Stimulated activated CD4-positive, alpha-beta T cell treated with anti-CD3 and anti-CD28 coated beads, Interleukin-4, amount 100 ng/mL, for 24 hours (primary cell): ENCODE results near the gene COL19A1.
"Not testable (repeated sequence)": the region's sequence is repeated elsewhere in the genome, so short reads cannot be mapped to it uniquely, and the experiment has no call there.

ENCODE experiments used
- DNase-seq: peaks from one replicate; pipeline ENCODE4 v3.0.0-alpha.2; 2020

COL19A1 gene

DNA sequence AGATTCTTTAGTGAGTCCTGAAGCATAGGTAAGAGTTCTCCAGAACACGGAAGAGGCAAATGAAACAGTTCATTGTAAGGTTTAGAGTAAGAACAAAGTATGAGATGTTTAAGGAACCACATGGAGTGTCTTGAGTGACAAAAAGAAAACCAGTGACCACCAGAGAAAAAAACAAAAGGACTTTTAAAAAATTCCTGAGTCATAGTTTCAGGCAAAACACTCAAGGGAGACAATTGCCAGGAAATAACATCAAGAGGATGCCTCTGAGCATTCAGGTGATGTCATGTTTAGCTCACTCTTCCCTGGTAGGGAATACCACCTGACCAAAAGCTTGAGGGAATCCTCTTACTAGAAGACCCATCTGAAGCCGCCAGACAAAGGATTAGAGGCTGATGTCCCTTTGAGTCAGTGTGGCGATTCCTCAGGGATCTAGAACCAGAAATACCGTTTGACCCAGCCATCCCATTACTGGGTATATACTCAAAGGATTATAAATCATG is 110.3 kb downstream of the COL19A1 start:
- DNase-seq = no peak

DNA sequence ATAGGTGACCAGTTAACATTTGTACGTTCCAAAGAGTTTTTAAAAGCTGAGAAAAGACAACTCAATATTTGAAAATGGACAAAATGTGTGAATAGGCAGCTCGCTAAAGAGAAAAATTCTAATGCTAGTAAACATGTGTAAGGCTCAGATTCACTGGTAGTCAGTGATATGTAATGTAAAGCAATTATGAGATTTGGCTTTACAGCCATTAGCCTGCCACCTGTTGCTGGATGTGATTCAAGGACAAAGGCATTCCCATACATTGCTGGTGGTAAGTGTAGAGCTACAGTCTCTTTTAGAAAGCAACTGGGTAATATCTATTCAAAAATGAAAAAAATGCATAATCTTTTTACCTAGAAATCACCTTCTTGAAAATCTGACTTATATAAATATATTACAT is 114.3 kb downstream of the COL19A1 start:
- no peak for DNase-seq

DNA sequence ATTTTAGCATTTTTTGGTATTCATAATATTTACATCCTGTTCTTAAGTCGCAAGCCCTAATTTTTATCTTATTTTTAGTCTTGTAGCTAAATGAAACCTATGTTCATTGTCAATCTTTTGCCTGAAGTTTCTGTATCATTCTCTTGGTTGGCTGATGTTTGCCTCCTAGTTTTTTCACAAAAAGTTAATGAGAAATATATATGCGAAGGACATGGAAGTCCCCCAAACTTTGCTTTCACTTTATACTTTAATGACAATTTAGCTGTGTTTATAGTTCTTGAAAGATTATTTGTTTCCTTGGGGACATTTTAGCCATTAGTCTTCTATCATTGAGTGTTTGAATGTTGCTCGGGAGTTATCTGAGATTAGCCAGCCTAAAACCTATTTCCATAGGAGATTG is 118.2 kb downstream of the COL19A1 start:
- no peak for DNase-seq

DNA sequence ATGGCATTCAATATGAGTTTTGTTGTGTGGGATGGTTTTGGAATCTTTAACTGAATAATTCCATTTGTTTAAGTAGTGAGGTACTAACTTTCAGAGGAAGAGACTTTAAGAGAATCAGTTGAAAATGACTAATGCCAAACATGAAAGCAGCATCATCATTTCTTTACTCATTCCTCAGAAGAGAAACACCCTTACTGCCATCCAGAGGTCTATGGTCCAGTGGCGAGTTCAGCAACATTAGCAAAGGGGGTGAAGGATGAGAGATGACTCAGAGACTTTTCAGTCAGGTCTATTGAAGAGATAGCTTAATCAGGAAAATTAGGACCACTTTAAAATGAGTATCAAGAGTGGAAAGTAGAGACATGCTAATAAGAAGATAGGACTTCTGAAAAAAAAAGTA is 118.8 kb downstream of the COL19A1 start:
- DNase-seq = no peak

DNA sequence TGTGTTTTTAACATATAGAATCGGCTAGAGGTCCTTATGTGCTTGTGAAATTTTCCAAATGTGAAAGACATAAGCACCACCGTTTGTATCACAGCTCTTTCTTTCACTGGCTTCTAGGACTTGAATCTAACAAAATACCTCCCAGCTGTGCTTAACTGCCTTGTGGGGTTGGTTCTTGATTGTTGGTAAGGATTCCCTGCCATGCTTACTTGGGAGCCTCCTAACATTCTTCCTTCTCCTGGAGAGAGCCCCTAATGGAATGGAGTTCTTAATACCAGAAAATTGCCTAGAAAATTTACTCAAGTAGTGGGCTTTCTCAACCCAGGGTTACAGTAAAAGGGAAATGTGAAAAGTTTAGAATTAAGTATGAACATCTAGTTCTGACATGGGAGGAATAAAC is 121.2 kb downstream of the COL19A1 start:
- no peak for DNase-seq

DNA sequence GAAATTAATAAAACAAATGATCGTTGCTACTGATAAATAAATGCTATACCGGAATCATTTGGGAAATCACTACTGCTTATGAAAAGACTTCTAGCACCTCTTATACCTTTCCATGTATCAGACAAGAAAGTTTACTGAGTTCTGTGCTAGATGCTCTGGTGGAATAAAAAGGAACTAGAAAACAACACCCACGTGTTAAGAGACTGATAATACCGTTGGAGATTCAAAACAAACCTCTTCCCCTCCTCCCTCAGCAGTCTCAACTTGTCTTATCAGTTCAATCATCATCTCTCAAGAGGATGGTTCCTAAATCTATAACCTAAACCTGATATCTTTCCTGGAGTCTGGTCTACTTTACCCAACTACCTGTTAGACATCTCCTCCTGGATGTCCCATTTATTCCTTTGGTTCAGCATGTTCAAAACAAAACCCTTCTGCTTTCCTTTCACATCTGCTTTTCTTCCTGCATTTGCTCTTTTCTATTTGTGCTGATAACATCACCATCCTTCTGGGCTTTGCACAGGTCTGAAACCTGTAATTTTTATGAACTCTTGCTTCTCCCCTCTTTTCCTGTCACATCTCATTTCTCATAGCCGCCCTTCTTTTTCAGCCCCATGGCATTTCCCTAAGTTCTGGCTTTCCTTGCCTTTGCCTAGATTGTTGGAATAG is 122.2 kb downstream of the COL19A1 start:
- no peak for DNase-seq

DNA sequence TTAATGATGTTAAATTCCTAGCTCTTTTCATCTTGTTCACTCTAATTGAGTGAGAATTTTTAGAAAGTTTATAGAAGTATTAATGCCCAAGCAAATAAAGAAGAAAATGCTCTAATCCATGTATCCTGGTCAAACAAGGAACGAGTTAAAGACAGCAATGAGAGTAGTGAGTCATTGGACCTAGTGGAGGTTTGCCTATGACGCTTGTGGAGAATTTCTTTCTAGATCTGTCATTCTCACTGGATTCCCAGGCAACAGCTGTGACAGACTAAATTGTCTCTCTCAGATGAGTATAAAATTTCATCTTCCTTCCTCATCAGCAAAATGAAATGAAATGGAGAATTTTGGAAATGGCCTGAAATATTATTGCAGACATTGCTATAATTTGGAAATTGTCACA is 127.9 kb downstream of the COL19A1 start:
- DNase-seq = no peak

DNA sequence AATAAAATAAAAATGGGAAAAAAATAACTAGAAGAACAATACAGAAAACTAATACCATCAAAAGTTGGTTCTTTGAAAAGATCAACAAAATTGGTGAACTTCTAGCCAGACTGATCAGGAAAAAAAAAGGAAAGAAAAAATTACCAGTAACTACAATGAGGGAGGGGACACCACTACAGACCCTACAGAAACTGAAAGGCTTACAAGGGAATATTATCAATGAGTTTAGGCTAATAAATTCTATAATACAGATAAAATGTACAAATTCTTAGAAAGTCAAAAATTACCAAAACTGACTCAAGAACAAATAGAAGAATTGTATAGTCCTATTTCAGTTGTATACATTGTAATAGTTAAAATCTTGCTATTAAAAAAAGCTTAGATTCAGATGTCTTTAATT is 141.8 kb downstream of the COL19A1 start:
- no peak for DNase-seq

DNA sequence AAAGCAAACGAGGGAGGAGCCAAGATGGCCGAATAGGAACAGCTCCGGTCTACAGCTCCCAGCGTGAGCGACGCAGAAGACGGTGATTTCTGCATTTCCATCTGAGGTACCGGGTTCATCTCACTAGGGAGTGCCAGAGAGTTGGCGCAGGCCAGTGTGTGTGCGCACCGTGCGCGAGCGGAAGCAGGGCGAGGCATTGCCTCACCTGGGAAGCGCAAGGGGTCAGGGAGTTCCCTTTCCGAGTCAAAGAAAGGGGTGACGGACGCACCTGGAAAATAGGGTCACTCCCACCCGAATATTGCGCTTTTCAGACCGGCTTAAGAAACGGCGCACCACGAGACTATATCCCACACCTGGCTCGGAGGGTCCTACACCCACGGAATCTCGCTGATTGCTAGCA is 144.0 kb downstream of the COL19A1 start:
- DNase-seq = not testable (repeated sequence)

DNA sequence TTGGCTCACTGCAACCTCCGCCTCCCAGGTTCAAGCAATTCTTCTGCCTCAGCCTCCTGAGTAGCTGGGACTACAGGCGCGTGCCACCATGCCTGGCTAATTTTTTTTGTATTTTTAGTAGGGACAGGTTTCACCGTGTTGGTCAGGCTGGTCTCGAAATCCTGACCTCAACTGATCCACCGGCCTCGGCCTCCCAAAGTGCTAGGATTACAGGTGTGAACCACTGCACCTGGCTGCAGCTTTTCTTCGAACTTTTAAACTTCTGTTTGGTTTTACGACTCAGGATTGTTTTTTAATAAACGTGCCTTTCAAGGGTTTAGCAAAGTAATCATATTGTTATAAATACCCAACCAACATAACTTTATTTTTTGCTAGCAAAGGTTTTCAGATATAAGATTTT is 156.8 kb downstream of the COL19A1 start:
- not testable (repeated sequence) for DNase-seq

DNA sequence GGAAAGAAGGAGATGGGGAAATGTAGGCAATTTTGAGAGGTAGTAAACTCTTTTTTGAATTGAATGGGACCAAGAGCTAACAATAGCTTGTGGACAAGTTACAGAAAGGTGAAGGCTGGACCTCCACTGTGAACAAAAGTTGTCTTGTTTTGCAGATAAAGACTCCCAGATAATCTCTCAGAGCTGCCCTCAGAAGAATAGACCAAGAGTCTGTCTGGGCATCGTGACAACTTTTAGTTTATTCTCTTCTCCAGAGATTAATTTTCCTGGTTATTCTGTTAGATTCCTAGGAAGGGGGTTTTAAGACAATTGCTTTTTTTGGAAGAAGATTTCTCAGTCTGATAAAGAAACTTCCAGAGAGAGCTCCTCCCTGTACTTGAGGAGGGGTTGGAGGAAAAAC is 161.9 kb downstream of the COL19A1 start:
- DNase-seq = no peak

DNA sequence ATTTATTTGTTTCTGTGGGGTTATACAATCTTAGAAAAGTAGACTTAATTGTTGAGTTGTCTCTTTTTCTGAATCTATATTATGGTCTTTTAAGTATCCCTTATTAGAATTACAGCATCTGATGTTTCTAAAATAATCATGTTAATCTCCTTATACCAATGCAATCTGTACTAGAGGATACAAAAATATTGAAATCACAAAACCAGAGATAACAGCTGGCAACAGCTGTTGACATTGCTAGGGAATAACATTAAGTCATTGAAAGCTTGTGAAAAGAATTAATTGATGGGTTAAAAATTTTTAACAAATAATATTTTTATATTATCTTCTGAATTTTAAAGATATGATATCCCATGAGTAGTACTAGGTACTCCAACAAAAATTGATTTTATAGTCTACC is 162.6 kb downstream of the COL19A1 start:
- DNase-seq = no peak

DNA sequence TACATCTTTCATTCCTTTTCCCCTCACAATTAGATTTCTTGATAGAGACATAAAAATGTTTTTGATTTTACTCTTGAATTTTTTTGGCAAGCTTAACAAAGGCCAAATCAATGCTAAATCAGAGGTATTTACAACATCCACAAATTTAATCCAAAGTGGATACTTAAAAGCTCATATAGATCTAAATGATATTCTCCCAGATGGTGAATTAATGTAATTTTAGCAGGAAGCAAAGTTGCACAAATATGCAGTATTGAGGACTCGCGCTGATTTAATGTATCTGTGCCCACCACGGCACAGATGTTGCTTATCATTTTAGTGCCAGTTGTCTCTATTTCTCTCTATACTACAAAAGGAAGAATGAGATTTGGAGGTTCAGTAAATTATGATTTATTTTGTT is 167.4 kb downstream of the COL19A1 start:
- no peak for DNase-seq

DNA sequence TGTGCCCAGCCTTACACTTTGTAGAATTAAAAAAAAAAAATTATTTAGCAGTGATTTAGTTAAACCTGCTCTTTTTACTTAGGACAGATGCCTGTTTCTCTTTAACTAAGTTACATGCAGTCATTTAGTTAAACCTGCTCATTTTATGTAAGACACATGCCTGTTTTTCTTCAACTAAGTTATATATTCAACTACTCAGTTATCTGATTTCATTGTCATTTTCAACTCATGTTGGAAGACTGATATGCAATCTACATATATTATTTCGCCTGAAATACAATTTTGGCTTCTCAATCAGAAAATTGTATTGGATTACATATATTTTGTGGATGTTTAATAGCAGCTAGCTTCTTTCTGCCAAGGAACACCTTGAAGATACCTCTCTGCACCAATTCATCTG is 171.1 kb downstream of the COL19A1 start:
- DNase-seq = no peak

DNA sequence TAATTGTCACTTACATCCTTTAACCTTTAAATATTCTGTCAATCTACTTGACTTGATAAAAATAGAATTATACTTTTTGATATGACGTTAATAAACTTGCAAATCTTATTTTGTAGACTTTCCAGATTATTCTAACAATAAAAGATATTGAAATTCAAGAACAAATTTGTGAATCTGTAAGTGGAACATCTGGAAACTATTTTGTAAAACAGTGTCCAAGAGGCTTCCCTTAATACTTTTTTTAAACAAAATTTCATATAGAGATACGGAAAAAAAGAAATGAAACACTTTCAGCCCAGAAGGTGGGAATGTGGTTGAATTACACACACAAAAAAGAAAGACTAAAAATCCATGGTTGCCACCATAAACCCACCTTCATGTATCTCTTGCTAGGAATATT is 174.4 kb downstream of the COL19A1 start:
- no peak for DNase-seq

DNA sequence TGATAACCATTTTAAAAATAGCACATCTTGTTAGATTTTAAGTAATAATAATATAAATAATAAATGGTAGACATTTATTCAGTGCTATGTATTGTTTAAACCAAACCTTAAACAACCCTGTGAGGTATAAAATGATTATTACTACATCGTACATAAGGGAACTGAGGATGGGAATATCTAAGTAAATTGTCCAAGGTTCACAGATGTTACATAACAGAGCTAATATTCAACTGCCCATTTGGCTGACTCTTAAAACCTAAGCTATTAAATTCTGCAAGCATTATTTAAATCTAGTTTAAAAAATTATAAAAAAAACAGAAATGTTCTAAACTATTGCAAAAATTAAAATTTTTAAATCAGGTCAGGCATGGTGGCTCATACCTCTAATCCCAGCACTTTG is 175.1 kb downstream of the COL19A1 start:
- DNase-seq = no peak

DNA sequence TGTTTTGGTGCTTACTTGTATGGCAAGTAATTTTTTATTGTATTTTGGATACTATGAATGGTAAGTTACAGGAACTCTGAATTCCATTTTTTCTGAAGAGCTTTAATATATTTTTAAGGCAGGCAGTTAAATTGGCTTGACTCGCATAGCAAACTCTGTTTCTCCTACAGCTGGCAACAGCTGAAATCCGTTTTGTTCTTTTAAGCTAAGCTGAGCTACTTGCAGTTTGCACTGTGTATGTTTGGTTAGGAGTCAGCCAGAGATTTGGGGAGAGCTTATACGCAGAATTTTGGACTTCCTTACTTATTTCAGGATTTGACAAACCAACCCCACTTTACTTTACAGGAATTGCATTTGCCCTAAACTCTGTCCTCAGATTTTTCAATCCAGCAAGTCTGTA is 179.1 kb downstream of the COL19A1 start:
- no peak for DNase-seq

DNA sequence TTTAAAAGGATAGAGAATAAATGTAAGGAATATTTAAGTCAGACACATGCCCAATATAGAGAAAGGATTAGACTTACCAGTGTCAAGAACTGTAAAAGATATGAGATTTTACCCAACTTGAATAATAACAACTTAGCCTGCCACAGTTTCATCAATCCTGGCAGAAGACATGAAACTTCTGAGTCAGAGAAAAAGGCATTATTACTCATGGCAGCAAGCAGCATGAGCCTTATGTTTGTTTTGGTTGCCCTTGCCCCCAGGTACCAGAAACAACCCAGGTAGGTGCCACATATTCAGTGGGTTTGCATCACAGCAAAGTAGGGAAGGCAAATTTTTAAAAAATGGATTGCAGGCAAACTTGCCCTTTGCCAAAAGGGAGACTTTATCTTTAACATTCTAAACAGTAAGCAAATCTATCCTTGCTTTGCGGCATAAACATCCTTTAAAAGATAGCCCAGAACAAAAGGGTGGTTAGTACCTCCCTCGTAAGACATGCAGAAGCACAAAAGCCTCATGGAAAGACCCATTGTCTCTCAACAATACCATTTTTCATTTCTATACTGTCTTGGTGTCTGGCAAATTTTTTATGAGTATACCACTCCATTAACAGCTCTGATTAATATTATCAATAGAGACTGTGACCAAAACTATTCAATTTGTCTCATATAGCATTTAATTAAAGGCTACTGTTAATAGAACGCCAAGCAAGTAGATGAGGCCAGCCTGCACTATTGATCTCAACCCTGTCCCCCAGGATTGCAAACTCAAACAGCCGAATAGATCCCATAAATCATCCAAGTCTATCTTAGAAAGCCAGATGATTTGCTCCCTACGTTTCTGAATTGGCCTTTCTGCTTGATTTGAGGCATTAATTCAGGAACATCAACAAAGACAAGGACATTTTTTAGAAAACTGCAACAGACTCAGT is 185.1 kb downstream of the COL19A1 start:
- no peak for DNase-seq

DNA sequence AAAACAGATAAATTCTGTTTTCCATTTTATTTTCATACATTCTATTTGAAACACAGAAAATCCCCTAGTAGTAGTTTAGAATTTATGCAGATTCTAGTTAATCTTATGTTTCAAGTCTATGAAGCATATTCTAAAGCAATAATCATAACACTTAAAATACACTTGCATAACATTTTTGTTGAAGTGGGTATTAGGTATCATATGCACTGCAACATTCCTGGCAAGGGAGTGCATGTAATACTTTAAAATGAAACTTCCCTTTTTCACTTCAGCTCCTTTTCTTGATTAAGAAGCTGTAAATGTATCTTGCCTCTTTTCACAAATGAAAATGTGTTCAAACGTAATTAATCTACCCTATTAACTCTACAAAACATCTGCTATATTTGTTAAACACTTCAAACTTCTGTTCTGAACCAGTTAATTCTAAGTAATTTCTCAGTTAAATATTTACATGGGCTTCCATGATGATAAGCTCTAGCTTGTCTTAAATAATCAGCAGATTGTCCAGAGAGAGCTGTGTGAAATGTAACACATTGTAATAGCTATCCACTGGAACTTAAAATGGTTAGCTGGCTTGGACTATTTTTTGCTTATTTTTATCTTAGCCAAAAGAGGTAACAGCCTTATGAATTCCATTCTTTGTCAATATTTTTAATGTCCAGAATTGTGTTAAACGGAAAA is 192.8 kb downstream of the COL19A1 start:
- DNase-seq = no peak

DNA sequence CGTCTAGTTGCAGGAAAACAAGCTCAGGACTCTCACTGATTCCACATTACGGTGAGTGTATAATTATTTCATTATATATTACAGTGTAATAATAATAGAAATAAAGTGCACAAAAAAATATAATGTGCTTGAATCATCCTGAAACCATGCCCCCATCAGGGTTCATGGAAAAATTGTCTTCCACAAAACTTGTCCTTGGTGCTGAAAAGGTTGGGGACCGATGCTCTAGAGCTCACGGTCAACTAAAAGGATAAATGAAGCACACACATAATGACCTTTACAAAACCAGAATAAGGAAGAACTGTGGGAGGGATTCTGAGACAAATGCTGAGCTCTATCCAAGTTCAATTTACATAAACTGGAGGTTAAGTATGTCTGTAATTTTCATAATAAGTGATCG is 194.3 kb downstream of the COL19A1 start:
- no peak for DNase-seq

DNA sequence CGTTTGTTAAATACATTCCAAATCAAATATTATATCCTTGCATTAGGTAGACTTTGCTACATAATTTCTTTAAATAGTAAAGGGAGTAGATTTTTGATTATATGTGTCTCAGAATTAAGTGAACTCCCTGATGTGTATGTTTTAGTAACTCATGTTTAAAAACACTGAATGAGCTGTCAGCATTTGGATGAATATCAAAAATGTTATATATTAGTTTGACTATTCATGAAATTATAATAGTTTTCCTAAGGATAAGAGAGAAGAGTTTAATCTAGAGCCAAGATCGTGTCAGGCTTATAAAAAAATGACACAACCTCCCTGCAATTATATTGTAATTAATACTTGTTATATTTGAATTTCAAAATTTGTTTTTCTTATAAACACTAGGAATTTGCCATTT is 195.2 kb downstream of the COL19A1 start:
- DNase-seq = no peak

DNA sequence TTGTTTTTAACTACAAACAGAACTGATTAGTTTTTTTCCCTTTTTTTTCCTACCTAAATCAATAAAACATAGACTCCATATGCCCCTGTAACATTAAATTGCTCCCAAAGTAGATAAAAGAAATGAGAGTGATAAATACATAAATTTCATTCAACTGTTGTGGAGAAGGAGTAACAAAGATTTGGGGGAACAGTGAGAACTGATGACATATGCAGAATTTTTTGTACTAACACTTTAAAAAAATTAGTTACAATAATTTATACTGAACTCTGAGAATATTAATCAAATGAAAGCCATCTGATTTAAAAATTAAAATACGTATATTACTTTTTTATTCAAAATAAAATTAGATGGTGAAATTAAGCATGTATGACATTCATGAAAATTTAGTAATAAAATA is 195.7 kb downstream of the COL19A1 start:
- DNase-seq = no peak

DNA sequence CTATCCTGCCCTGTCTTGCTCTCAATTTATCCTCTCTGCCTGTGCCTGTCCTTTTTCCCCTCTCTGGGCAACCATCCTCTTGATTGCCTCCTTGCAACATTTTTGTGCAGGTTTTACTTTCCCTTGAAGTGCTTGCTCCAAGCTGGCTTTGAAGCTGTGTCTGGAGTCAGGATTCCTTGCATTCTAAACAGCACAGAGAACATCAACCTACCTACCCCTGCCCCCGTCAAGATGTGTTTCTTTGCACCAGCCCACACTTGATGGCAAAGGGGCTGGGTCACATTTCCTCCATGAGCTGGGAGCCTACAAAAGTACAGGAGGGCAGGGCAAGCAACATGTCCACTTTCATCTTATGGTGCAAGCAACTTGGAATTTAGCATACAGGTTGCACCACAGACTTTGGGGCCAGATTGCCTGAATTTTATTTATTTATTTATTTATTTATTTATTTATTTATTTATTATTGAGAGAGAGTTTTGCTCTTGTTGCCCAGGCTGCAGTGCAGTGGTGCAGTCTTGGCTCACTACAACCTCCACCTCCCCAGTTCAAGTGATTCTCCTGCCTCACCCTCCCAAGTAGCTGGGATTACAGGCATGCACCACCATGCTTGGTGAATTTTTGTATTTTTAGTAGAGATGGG is 206.3 kb downstream of the COL19A1 start:
- DNase-seq = no peak
